PFSK-1 (cell line): ENCODE data around the gene PHACTR1.

Source experiments
- FOXP2 ChIP-seq: optimal IDR thresholded peaks from 2 replicates; pipeline ENCODE3; 2011; ENCODE audit warnings: borderline replicate concordance, control low read depth, inconsistent platforms; ENCODE audit not compliant: insufficient read depth; ENCODE audit errors: extremely low read length, extremely low read depth
- POLR2AphosphoS5 ChIP-seq: IDR thresholded peaks from 2 replicates; pipeline ENCODE4 v1.6.1; 2012; ENCODE audit warnings: low read depth, mild to moderate bottlenecking, control low read depth, low read length, moderate library complexity
- SIN3A ChIP-seq: IDR thresholded peaks from 2 replicates; pipeline ENCODE4 v1.6.1; 2012; ENCODE audit warnings: mild to moderate bottlenecking, low read length, moderate library complexity, borderline replicate concordance; ENCODE audit not compliant: insufficient read depth
- TAF1 ChIP-seq: IDR thresholded peaks from 2 replicates; pipeline ENCODE4 v1.6.1; 2012; ENCODE audit warnings: low read length, control low read depth, borderline replicate concordance; ENCODE audit not compliant: insufficient read depth
- TF ChIP-seq, protein P1 (sequence below), 2 experiments: IDR thresholded peaks; 2 replicates each; pipeline versions ENCODE4 v1.6.1 to v1.8.0; 2011 to 2012; ENCODE audit warnings: low read depth in 2 of 2, low read length in 2 of 2, control low read depth in 1 of 2, inconsistent platforms in 1 of 2, mild to moderate bottlenecking in 1 of 2, moderate library complexity in 1 of 2; ENCODE audit not compliant: insufficient read depth in 1 of 2

Gene PHACTR1

DNA sequence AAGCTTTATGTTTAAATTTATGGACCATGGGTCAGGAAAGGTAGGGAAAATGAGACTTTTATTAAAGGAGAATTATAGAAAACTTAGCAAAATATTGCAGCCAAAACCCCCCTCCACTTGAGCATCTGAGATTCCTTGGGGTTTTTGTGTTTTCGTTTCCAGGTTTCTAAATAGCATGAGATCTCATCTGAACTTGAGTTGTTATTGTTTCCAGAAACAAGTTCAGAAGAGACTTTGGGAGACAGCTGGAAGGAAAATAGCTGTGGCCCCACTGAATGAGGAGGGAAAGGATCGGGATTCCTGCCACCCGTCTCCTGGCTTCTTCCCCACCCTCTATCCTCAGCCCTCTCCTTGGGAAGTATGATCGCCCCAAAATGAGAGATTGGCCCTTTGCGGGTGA is 536.2 kb downstream of the PHACTR1 start:
- TF ChIP-seq SIN3A (no peak), POLR2AphosphoS5 (no peak), FOXP2 (no peak), TAF1 (no peak)
- TF ChIP-seq, protein P1, sequence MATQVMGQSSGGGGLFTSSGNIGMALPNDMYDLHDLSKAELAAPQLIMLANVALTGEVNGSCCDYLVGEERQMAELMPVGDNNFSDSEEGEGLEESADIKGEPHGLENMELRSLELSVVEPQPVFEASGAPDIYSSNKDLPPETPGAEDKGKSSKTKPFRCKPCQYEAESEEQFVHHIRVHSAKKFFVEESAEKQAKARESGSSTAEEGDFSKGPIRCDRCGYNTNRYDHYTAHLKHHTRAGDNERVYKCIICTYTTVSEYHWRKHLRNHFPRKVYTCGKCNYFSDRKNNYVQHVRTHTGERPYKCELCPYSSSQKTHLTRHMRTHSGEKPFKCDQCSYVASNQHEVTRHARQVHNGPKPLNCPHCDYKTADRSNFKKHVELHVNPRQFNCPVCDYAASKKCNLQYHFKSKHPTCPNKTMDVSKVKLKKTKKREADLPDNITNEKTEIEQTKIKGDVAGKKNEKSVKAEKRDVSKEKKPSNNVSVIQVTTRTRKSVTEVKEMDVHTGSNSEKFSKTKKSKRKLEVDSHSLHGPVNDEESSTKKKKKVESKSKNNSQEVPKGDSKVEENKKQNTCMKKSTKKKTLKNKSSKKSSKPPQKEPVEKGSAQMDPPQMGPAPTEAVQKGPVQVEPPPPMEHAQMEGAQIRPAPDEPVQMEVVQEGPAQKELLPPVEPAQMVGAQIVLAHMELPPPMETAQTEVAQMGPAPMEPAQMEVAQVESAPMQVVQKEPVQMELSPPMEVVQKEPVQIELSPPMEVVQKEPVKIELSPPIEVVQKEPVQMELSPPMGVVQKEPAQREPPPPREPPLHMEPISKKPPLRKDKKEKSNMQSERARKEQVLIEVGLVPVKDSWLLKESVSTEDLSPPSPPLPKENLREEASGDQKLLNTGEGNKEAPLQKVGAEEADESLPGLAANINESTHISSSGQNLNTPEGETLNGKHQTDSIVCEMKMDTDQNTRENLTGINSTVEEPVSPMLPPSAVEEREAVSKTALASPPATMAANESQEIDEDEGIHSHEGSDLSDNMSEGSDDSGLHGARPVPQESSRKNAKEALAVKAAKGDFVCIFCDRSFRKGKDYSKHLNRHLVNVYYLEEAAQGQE (IDR thresholded peaks at IDR 0.05; ENCODE audit: insufficient read depth in 1 of 2, low read depth in 2 of 2, low read length in 2 of 2) = no peak

DNA sequence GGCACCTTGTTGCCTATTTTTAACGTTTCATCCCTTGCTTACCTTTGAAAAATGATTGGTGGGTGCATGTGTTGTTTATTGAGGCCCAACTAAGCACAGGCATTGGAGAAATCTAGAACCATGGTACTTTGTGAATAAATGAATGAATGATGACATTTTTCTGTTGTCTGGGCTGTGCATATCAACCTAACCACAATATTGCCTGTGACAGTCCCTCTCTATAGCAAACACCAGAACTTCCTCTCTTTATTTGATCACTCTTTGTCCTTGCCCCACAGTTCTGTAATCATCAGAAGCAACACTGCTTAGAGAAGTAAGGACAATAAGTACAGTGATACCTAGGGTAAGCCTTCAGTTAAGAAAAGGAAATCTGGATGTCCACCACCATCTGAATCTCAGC is 536.7 kb downstream of the PHACTR1 start:
- TF ChIP-seq POLR2AphosphoS5 = no peak
- TF ChIP-seq FOXP2 = no peak
- no peak for TF ChIP-seq SIN3A
- no peak for TF ChIP-seq TAF1
- TF ChIP-seq, protein P1 (IDR thresholded peaks at IDR 0.05; ENCODE audit: insufficient read depth in 1 of 2, low read depth in 2 of 2, low read length in 2 of 2) = no peak

GRCh38 chr6:13256266-13257001 is 539.9 kb downstream of the PHACTR1 start:
- TF ChIP-seq POLR2AphosphoS5 (no peak), SIN3A (no peak), FOXP2 (no peak), TAF1 (no peak)
- TF ChIP-seq, protein P1 (IDR thresholded peaks at IDR 0.05; ENCODE audit: insufficient read depth in 1 of 2, low read depth in 2 of 2, low read length in 2 of 2) = no peak

GRCh38 chr6:13259393-13259792 is 542.8 kb downstream of the PHACTR1 start:
- TF ChIP-seq SIN3A (no peak), FOXP2 (no peak), TAF1 (no peak), POLR2AphosphoS5 (no peak)
- TF ChIP-seq, protein P1 (IDR thresholded peaks at IDR 0.05; ENCODE audit: insufficient read depth in 1 of 2, low read depth in 2 of 2, low read length in 2 of 2) = no peak
